IPS-NIHi7 (cell line): ENCODE measurements around the gene TPSD1.
"Not testable (repeated sequence)": the region's sequence is repeated elsewhere in the genome, so short reads cannot be mapped to it uniquely, and the experiment has no call there.

Experiments
- DNase-seq: peaks from one replicate; pipeline ENCODE4 v3.0.0; 2012; ENCODE audit warnings: mixed read lengths; ENCODE audit errors: extremely low spot score

The TPSD1 gene

DNA sequence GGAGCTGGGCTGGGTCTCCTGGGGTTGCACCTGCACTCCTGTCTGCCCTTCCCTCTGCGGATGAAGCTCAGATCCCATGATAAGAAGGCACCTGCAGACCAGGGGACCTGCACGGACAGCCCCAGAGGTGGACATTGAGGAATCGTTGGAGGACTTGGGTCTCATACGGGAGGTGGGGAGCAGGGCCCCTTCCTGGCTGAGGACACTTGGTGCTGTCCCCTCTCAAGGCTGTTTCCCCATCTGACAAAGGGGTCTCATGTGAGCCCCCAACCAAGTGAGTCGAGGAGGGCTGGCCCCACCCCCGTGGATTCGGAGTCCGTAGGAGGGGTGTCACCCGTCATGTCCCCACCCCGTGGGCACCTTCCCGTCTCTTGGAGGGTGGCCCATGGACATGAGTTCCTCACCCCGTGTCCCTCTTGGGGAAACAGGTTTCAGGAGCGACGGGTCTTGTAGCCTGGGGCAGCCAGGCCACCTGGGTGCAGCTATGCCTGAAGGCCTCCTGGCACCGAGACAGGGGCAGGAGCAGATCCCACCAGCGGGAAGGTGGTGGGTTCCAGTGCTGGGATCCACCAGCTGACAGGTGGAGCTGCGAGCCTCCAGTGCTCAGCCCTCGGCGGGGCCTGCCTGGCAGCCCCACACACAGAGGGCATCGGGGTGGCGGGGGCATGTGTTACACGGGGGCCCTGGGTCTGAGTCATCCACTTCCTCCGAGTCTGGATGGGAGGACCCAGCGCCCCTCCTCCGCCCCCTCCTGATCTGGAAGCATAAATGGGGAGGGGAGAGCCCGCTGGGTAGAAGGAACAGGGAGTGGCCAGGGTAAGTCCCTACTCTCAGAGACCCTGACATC, at the start of gene TPSD1:
TPSD1 (plus strand) TSS at position 794 of the 847 bp plus-strand sequence. CDS start 212 bp downstream, outside the sequence.
- DNase-seq, result not testable (repeated sequence)

DNA sequence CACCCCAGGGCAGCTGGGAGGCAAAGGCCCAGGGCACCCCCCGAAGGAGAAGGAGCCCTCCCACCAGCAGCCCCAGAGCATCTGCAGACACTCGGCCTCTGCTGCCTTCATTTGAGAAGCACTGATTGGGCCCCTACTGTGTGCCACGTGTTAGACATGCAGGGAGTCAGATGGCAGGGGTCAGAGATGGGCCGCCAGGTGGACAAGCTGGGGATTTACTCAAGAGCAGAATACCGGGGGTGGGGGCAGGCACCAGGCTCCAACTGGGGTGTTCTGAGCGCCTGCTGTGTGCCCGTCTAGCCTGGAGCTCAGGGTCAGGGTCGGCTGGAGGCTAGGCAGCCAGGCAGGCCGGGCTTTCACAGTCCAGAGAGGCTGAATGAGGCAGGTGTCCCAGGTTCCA, 49.5 kb upstream of the TPSD1 start:
- DNase-seq, result no peak

DNA sequence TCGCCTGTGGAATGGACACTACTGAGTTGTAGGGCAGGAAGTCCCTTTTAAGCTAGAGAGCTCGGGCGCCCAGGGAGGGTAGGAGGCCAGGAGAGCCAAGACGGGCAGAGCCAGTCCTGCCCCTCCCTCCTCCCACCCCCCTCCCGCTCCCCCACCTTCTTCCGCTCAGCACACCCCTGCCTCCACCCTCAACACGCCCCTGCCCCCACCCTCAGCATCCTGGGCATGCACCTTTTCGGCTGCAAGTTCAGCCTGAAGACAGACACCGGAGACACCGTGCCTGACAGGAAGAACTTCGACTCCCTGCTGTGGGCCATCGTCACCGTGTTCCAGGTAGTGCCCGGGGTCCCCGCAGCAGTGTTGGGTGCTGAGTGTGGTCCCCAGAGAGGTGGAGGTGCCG, 49.1 kb upstream of the TPSD1 start:
- no peak for DNase-seq

DNA sequence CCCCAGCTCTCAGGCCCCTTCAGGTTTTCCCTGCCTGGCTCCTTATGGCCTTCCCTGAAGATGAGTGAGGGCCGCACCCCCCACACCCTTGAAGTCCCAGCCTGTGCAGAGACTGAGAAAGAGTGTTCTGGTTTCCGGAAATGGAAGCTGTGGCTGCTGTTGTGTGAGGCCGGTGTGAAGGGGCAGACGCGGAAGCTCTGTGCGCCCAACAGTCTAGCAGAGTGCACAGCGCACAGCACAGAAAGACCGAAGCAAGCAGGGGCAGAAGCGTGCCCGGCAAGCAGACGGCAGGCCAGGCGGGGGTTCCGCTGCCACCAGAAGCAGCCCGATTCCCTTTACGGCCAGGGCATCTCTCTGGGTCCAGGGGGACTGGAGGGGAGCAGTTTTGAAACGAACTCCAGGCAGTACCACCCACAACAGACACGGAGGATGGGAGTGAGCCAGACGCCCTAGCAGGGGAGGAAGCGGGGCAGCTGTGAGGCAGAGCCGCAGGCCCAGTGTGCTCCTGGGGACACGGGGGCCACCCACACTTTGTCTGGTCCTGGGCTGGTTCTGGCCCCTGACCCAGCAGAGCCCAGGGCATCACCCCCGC, 47.5 kb upstream of the TPSD1 start:
- DNase-seq, result no peak

DNA sequence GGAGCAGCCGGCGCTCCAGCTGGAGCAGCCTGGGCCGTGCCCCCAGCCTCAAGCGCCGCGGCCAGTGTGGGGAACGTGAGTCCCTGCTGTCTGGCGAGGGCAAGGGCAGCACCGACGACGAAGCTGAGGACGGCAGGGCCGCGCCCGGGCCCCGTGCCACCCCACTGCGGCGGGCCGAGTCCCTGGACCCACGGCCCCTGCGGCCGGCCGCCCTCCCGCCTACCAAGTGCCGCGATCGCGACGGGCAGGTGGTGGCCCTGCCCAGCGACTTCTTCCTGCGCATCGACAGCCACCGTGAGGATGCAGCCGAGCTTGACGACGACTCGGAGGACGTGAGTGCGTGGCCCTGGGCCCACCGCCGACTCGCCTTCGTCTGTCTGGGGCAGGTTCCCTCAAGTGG, 46.8 kb upstream of the TPSD1 start:
- no peak for DNase-seq

DNA sequence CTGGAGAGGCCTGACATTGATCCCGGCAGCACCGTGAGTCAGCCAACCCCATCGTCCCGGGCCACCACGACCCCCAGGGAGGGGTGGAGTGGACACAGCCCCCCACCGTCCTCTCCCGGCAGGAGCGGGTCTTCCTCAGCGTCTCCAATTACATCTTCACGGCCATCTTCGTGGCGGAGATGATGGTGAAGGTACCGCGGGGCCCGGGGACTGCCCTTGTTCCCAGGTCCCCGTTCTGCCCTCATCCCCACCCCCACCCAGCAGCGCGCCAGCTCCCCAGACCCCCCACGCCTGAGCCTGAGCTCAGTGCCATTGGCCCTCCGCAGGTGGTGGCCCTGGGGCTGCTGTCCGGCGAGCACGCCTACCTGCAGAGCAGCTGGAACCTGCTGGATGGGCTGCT, 45.4 kb upstream of the TPSD1 start:
- no peak for DNase-seq

DNA sequence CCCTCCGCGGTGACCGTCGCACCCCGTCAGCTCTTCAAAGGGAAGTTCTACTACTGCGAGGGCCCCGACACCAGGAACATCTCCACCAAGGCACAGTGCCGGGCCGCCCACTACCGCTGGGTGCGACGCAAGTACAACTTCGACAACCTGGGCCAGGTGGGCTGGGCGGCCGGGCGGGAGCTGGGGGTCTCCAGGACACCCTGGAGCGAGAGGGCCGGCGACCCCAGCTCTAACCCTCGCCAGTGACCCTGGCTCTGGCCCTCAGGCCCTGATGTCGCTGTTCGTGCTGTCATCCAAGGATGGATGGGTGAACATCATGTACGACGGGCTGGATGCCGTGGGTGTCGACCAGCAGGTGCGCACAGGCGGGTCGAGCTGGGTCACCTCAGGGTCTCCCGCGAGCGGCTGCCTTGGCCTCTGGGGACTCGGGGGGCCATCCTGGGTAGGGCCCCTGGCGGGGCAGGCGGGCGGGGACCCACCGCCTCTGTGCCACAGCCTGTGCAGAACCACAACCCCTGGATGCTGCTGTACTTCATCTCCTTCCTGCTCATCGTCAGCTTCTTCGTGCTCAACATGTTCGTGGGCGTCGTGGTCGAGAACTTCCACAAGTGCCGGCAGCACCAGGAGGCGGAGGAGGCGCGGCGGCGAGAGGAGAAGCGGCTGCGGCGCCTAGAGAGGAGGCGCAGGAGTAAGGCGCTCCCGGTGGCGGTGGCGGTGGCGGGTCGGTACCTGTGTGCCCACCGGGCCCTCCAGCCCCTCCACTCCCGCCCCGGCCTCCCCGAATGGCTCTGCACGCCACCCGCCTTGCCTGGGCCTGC, 44.2 kb upstream of the TPSD1 start:
- DNase-seq, result no peak

DNA sequence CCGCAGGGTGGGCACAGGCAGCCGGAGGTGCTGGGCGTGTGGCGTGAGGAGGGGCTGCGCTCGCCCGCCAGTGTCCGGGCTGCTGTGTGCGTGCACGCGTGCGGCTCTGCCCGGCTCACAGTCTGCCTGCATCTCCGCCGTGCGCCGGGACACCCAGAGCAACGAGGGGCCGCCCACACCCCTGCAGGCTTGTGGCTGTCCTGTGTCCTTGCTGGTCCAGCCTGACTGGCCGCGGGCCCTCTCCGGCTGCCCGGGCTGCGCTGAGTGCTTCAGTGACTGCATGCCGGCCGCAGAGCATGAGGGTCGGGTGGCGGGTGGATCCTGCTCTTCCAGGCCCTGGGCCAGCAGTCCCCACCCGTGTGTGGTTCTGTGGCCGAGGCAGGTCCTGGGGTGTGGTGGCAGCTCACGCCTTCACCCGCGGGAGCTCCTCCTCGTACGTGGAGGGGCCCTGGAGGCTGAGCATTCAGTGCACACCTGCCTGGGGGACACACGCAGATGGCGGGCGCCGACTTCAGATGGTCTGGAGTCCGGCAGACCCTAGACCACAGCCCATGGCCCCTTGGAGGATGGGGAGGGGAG, 43.2 kb upstream of the TPSD1 start:
- DNase-seq, result no peak

DNA sequence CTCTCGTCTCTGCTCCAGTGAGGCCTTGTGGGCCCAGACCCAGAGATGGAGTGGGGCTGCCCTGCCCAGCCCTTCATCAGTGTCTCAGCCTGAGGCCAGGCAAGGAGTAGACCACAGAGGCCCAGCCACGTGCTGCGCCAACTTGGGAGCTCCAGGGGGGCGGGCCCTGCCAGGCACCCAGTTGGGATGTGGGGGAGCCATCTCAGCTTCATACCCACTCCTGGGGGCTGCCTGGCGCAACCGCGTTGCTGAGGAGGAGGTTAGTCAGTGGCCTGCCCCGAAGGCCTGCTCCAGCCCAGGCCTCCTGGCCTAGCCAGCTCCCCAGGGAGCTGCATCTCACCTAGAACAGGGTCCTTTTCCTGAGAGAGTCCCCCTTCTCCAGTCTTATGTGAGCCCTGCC, 42.6 kb upstream of the TPSD1 start:
- DNase-seq, result no peak

DNA sequence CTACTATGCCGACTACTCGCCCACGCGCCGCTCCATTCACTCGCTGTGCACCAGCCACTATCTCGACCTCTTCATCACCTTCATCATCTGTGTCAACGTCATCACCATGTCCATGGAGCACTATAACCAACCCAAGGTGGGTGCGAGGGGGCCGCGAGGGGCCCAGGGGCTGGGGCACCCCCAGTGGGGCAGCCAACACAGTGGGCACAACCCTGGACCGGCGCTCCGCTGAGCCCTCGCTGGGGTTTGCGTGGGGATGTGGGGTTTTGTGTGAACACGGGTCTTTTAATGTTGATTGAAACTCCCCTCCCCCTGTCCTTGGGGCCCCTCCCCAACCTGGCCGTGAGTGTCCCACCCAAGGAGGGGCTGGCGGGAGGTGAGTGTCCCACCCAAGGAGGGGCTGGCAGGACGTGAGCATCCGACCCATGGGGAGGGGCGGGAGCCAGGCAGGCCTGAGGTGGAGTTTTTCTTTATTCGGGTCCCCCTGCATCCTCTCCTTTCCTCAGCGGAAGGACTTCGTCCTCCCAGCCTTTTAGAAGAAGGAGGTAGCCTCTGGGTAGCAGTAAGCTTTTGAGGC, 42.0 kb upstream of the TPSD1 start:
- DNase-seq, result no peak

DNA sequence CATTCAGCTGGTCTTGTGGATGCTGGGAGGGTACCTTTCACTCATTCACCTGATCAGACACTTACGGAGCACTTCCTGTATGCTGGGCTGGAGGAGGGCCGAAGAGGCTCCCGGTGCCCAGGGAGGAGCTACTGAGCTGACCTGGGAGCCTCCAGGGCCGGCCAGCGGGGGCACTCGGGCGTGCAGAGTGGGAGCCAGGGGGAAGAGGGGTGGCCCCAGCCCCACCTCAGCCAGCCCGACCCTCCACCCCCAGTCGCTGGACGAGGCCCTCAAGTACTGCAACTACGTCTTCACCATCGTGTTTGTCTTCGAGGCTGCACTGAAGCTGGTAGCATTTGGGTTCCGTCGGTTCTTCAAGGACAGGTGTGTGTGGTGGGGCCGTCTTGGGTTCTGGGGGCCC, 41.1 kb upstream of the TPSD1 start:
- DNase-seq, result no peak

DNA sequence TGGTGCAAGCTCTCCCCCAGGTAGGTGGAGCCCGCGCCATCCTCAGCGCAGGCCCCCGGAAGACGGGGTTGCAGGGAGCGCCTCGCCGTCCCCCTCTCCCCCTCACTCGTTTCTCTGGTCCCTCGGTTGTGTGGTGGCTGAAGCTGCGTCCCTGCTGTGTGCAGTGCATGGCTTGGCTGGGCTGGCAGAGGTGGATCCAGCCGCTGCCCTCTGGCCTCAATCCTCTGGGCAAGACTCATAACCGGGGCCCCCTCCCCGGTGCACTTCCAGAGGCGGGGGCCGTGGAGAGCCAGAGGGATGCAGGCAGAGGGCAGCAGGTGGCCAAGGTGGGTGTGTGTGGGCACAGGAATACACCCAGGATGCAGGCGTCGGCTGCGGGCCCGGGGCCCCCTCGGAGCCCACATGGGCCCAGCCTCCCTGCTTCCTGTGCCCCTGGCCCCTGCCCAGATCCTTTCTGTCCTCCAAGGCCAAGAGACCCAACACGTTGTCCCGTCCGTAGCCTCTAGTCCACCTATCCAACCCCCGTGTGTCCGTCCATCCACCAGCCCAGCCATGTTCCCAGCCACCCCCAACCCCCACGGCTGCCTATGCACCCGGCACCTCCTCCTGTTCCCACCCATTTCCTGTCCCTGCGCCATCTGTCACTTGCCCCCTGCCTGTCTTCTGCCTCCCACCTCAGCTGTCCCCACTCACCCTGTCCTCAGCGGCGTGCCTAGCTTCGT, 40.1 kb upstream of the TPSD1 start:
- no peak for DNase-seq

DNA sequence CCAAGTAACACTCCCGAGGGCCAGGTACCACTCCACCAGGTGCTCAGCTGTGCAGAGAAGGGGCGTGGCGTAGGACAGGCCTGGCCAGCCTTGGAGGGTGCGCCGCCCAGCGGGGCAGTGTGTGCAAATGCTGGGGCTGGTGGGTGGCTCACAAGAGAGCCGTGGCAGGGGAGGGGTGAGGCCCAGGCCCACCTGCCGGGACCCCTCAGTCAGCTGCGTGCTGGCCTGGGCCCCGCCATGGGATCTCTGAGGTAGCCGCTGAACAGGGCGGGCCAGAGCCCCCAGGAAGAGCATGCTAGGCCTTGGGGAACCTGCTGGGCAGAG, 39.6 kb upstream of the TPSD1 start:
- DNase-seq, result no peak

DNA sequence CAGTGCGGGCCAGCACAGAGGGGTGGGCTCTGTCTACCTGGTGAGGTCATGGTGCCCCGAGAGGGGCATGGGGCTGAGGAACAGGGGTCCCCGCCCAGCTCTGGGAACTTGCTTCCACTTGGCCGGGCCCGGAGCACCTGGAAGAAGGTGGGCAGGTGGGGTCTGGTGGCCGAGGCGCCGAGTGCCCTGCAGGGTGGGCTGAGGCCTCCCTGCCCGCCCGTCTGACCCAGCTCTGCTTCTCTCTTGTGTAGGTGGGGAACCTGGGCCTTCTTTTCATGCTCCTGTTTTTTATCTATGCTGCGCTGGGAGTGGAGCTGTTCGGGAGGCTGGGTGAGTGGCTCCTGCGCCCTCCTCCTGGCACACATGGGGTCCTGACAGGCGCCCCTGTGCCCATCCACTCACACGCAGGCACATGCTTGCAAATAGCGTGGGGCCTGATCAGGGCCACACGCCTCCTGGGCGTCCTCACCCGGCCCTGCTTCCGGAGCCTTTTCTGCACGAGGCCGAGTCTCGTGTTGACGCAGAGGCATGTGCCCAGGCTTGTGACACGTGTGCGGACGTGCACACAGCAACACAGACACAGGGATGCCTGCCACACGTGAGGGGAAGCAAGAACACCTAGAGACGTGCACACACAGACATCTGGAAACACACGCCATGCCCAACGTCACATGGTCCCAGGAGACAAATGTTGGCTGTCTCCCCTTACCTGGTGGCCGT, 39.0 kb upstream of the TPSD1 start:
- no peak for DNase-seq

DNA sequence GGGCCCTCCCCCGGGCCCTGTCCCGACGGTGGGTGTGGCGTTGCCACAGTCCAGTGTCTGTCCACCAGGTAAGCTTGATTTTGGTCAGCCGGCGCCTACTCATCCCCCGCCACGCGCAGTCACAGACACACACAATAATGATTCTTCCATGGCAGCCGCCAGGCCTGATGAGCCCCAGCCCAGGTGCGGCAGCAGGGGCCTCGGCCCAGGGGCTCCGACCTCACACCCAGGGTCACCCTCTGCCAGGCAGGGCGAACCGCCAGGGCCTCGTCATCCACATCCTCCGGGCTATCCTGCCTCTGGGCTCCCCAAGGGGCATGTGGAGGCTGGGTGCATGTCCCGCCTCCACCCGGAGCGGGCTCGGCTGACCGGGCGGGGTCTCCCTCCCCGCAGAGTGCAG, 38.3 kb upstream of the TPSD1 start:
- no peak for DNase-seq

DNA sequence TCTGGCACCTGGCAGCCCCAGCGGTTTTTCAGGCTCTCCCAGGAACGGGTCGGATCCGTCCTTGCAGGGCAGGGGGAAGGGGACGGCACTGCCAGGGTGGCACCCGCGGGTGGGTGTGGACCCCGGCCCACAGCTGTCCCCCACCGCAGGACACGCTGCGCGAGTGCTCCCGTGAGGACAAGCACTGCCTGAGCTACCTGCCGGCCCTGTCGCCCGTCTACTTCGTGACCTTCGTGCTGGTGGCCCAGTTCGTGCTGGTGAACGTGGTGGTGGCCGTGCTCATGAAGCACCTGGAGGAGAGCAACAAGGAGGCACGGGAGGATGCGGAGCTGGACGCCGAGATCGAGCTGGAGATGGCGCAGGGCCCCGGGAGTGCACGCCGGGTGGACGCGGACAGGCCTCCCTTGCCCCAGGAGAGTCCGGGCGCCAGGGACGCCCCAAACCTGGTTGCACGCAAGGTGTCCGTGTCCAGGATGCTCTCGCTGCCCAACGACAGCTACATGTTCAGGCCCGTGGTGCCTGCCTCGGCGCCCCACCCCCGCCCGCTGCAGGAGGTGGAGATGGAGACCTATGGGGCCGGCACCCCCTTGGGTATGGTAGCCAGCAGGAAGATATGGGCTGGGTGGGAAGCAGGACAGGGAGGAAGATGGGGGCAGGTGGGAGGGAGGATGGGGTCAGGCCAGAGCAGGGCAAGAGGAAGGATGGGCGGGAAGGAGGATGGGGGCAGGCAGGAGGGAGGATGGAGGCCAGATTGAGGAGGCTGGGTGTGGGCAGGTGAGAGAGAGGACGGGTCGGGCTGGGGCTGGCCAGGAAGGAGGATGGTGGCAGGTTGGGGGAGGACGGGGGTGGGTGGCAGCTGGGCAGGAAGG, 37.6 kb upstream of the TPSD1 start:
- DNase-seq, result no peak

DNA sequence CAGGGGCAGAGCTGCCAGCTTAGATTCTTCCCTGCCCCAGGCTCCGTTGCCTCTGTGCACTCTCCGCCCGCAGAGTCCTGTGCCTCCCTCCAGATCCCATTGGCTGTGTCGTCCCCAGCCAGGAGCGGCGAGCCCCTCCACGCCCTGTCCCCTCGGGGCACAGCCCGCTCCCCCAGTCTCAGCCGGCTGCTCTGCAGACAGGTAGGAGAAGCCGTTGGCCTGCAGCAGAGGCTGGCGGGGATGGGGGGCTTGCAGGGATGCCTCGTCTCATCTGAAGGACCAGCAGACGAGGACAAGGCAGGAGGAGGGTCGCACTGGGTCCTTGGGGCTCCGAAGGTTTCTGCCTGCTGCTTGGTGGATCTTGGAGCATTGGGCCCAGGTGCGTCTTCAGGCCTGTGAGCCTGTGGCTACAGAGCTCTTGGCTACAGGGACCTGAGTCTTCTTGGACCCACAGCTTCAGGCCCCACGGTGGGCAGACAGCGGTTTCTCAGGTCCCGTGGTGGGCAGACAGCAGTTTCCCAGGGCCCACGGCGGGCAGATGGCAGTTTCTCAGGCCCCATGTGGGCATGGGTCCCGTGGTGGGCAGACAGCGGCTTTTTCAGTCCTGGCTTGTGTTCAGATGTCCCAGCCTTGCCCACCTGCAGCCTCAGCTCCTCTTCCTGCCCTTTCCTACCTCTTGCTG, 36.8 kb upstream of the TPSD1 start:
- DNase-seq, result no peak

DNA sequence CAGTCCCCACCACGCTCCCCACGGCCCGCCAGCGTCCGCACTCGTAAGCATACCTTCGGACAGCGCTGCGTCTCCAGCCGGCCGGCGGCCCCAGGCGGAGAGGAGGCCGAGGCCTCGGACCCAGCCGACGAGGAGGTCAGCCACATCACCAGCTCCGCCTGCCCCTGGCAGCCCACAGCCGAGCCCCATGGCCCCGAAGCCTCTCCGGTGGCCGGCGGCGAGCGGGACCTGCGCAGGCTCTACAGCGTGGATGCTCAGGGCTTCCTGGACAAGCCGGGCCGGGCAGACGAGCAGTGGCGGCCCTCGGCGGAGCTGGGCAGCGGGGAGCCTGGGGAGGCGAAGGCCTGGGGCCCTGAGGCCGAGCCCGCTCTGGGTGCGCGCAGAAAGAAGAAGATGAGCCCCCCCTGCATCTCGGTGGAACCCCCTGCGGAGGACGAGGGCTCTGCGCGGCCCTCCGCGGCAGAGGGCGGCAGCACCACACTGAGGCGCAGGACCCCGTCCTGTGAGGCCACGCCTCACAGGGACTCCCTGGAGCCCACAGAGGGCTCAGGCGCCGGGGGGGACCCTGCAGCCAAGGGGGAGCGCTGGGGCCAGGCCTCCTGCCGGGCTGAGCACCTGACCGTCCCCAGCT, 35.7 kb upstream of the TPSD1 start:
- DNase-seq, result no peak
